ENCODE measurements around the gene PAIP2. TPM values are rescaled to one million over a fixed set of nuclear protein-coding genes. Genes with fewer than 3 reads are reported as not detected.
"Not testable (repeated sequence)": the region's sequence is repeated elsewhere in the genome, so short reads cannot be mapped to it uniquely, and the experiment has no call there.

PAIP2 gene
- total RNA-seq, 1 donor from 2014 or later = 66.0 TPM

GRCh38 chr5:139306628-139307379, 34.9 kb upstream of the PAIP2 start:
- no peak overlapping the region for H3K27ac ChIP-seq
- no peaks in the 10 kb centered on the region for H3K27me3 ChIP-seq
- intact Hi-C loops (cut with DNase I) = no loop called here
- H3K4me3 ChIP-seq = no peak overlapping the region
- H3K36me3 ChIP-seq = no peaks in the 10 kb centered on the region
- peaks cover 97% of the 10 kb centered on the region for H3K4me1 ChIP-seq
- TF ChIP-seq POLR2A (IDR thresholded peaks at IDR 0.05) (no peak), CTCF (IDR thresholded peaks at IDR 0.05) (no peak), POLR2AphosphoS5 (IDR thresholded peaks at IDR 0.05; ENCODE audit: insufficient read depth in 1 of 2, low read depth in 1 of 2) (no peak)
- no peaks in the 10 kb centered on the region for H3K9me3 ChIP-seq
- DNase-seq (ENCODE audit: extremely low spot score in 2 of 2) = no peak

- no peak for TF ChIP-seq POLR2A (IDR thresholded peaks at IDR 0.05)
- TF ChIP-seq POLR2AphosphoS5 (IDR thresholded peaks at IDR 0.05; ENCODE audit: insufficient read depth in 1 of 2, low read depth in 1 of 2) = no peak
Observed at GRCh38 chr5:139308797-139309196, 32.9 kb upstream of the PAIP2 start.

GRCh38 chr5:139310715-139311186, 30.9 kb upstream of the PAIP2 start:
- H3K27ac ChIP-seq; DNase-seq (ENCODE audit: extremely low spot score in 2 of 2); H3K36me3 ChIP-seq; intact Hi-C loops (cut with DNase I); H3K27me3 ChIP-seq; H3K4me3 ChIP-seq; H3K9me3 ChIP-seq: not testable (repeated sequence)
- H3K4me1 ChIP-seq = peaks cover 89% of the 10 kb centered on the region

More at GRCh38 chr5:139308797-139309196, 32.9 kb upstream of the PAIP2 start:
- DNase-seq (ENCODE audit: extremely low spot score in 2 of 2) = no peak
- no peaks in the 10 kb centered on the region for H3K9me3 ChIP-seq
- no peak overlapping the region for H3K27ac ChIP-seq
- H3K4me1 ChIP-seq = peaks cover 94% of the 10 kb centered on the region
- no peaks in the 10 kb centered on the region for H3K36me3 ChIP-seq
- no peak overlapping the region for H3K4me3 ChIP-seq
- no peaks in the 10 kb centered on the region for H3K27me3 ChIP-seq
- intact Hi-C loops (cut with DNase I) = no loop called here

- no peak for DNase-seq (ENCODE audit: extremely low spot score in 2 of 2)
- intact Hi-C loops (cut with DNase I) = no loop called here
- peaks cover 83% of the 10 kb centered on the region for H3K4me1 ChIP-seq
Observed at GRCh38 chr5:139312075-139312474, 29.6 kb upstream of the PAIP2 start.

GRCh38 chr5:139314276-139314675, 27.4 kb upstream of the PAIP2 start:
- TF ChIP-seq CTCF (IDR thresholded peaks at IDR 0.05) (no peak), POLR2AphosphoS5 (IDR thresholded peaks at IDR 0.05; ENCODE audit: insufficient read depth in 1 of 2, low read depth in 1 of 2) (no peak), POLR2A (IDR thresholded peaks at IDR 0.05) (no peak)

More at GRCh38 chr5:139312075-139312474, 29.6 kb upstream of the PAIP2 start:
- no peak overlapping the region for H3K27ac ChIP-seq
- H3K27me3 ChIP-seq = no peaks in the 10 kb centered on the region
- no peak overlapping the region for H3K4me3 ChIP-seq
- H3K36me3 ChIP-seq = peaks cover 0 to 22% of the 10 kb centered on the region in 2 donors
- no peaks in the 10 kb centered on the region for H3K9me3 ChIP-seq
- no peak for TF ChIP-seq POLR2AphosphoS5 (IDR thresholded peaks at IDR 0.05; ENCODE audit: insufficient read depth in 1 of 2, low read depth in 1 of 2)
- TF ChIP-seq POLR2A (IDR thresholded peaks at IDR 0.05) = no peak
- TF ChIP-seq CTCF (IDR thresholded peaks at IDR 0.05) = no peak

GRCh38 chr5:139315056-139315615, 26.5 kb upstream of the PAIP2 start:
- DNase-seq (ENCODE audit: extremely low spot score in 2 of 2) = no peak
- H3K27me3 ChIP-seq = no peaks in the 10 kb centered on the region
- H3K4me3 ChIP-seq = no peak overlapping the region
- intact Hi-C loops (cut with DNase I) = no loop called here
- H3K9me3 ChIP-seq = no peaks in the 10 kb centered on the region
- H3K36me3 ChIP-seq = peaks cover 0 to 51% of the 10 kb centered on the region in 2 donors
- TF ChIP-seq CTCF (IDR thresholded peaks at IDR 0.05) (no peak), POLR2AphosphoS5 (IDR thresholded peaks at IDR 0.05; ENCODE audit: insufficient read depth in 1 of 2, low read depth in 1 of 2) (no peak), POLR2A (IDR thresholded peaks at IDR 0.05) (no peak)
- peaks cover 53% of the 10 kb centered on the region for H3K4me1 ChIP-seq
- no peak overlapping the region for H3K27ac ChIP-seq

More at GRCh38 chr5:139314276-139314675, 27.4 kb upstream of the PAIP2 start:
- H3K4me3 ChIP-seq = no peak overlapping the region
- DNase-seq (ENCODE audit: extremely low spot score in 2 of 2) = no peak
- intact Hi-C loops (cut with DNase I) = no loop called here
- peaks cover 0 to 44% of the 10 kb centered on the region in 2 donors for H3K36me3 ChIP-seq
- no peaks in the 10 kb centered on the region for H3K27me3 ChIP-seq
- H3K4me1 ChIP-seq = peaks cover 61% of the 10 kb centered on the region
- H3K27ac ChIP-seq = no peak overlapping the region
- H3K9me3 ChIP-seq = no peaks in the 10 kb centered on the region
